A673 (cell line): Measurements from ENCODE around the gene DDAH1.
A peak's percentile ranks its signal among the peaks of the same experiment; 100 is the strongest.

ENCODE experiments used
- CTCF ChIP-seq: fragments of 300-800, 200-600 bp; sonication (generic); conservative IDR thresholded peaks from 2 replicates; pipeline ENCODE4 v1.5.1; 2017; ENCODE audit warnings: low read depth, mild to moderate bottlenecking, antibody characterized with exemption, low read length, moderate library complexity, mixed read lengths
- EZH2 ChIP-seq: fragments of 200-600 bp; sonication (generic); IDR thresholded peaks from 2 replicates; pipeline ENCODE4 v1.6.1; 2017; ENCODE audit warnings: borderline replicate concordance, low read depth, mild to moderate bottlenecking, mixed read lengths, antibody characterized with exemption, low read length; ENCODE audit not compliant: poor library complexity, severe bottlenecking

- no peak for TF ChIP-seq EZH2
- TF ChIP-seq CTCF = peak; percentile 29; the same call in 1 of the 2 replicates
These were observed 29.9 kb upstream of the DDAH1 start for GRCh38 chr1:85494904-85495266.
